Measurements from ENCODE around the gene SYT12. TPM values are rescaled to one million over a fixed set of nuclear protein-coding genes. Genes with fewer than 3 reads are reported as not detected.

Gene SYT12
- total and polyA plus RNA-seq, 9 of the 15 experiments (the other 6 are each of a cell fraction or from before 2014, with no cell fraction given): 0.03 to 0.11 (median 0.03) TPM; not detected in 4

DNA sequence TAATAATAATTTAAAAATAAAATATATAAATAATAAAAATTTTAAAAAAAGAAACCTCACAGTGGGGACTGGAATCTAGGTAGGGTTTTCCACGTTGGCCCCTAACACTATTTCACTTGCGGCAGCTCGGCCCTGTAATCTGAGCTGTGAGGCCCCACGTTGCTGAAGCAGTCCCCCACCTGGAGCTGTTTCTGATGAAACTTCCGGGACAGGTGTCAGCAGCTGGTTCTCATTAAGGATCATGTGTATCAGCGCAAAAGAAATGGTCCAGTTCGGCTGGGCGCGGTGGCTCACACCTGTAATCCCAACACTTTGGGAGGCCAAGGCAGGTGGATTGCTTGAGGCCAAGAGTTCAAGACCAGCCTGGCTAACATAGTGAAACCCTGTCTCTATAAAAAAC lies 51.0 kb downstream of the SYT12 start:
- FAIRE-seq: no peak
- in situ Hi-C loops (cut with MboI) (no loop called here), intact Hi-C loops (cut with micrococcal nuclease) (no loop called here)
- no peak for DNase-seq (ENCODE audit: extremely low read depth in 1 of 4, low spot score in 3 of 4)
- peaks cover 0 to 6% of the 10 kb centered on the region in 2 experiments; a peak in 2 of 5 replicates for H3K27me3 ChIP-seq (ENCODE audit: control insufficient read depth in 2 of 2, insufficient read depth in 2 of 2, low read length in 2 of 2)
- ChIA-PET CTCF (ENCODE audit: low intra/inter-chr PET ratio) (no interaction called here), POLR2A (interaction anchor here (0.6 to 0.8 kb wide), 4 partner anchors 10 to 483 kb away, joined by 3 to 4 read pairs (median 4); no protein-coding TSS in a partner anchor)
- no peak overlapping the region for H3K9ac ChIP-seq (ENCODE audit: insufficient read depth in 1 of 2, low read depth in 2 of 2, low read length in 2 of 2)
- H3K36me3 ChIP-seq (ENCODE audit: control insufficient read depth, insufficient read depth, low read length): no peaks in the 10 kb centered on the region
- no peaks in the 10 kb centered on the region for H3K79me2 ChIP-seq (ENCODE audit: control insufficient read depth, insufficient read depth, low read length)
- no peak overlapping the region for H2AFZ ChIP-seq (ENCODE audit: low read depth, low read length)
- 55% methylated on average over 9 of the region's 9 CpGs for WGBS (ENCODE audit: insufficient coverage, low coverage, missing lambda C conversion rate)
- H3K4me3 ChIP-seq: no peak overlapping the region
- no peaks in the 10 kb centered on the region for H4K20me1 ChIP-seq (replicated peaks; ENCODE audit: control insufficient read depth, insufficient read depth, low read length)
- no peaks in the 10 kb centered on the region for H3K9me1 ChIP-seq (ENCODE audit: control insufficient read depth, insufficient read depth, low read length)
- no peak overlapping the region for H3K27ac ChIP-seq (ENCODE audit: extremely low read depth, low read depth, low read length)
- H3K4me1 ChIP-seq (replicated peaks in 1 of 2; ENCODE audit: control insufficient read depth in 2 of 2, insufficient read depth in 2 of 2, low read length in 2 of 2): peaks cover 11 to 24% of the 10 kb centered on the region in 2 experiments; a peak in 4 of 5 replicates
- BruUV-seq (replicated peaks): no TSS peak
- H3K4me2 ChIP-seq (ENCODE audit: insufficient read depth, low read length): no peak overlapping the region
- TF ChIP-seq TRIM25 (IDR thresholded peaks at IDR 0.05; ENCODE audit: borderline replicate concordance) (no peak), ZNF124 (CRISPR knock-in tag; IDR thresholded peaks at IDR 0.05) (no peak), BRCA1 (IDR thresholded peaks at IDR 0.05) (no peak), BRCA1 (CRISPR knock-in tag; IDR thresholded peaks at IDR 0.05) (no peak), TRIM28 (IDR thresholded peaks at IDR 0.05) (no peak), DMBX1 (CRISPR knock-in tag; IDR thresholded peaks at IDR 0.05; ENCODE audit: borderline replicate concordance) (0 out of 2 replicates have a peak, but pooled peaks have one; percentile 13), RBFOX2 (IDR thresholded peaks at IDR 0.05; ENCODE audit: low read depth, low read length) (0 out of 2 replicates have a peak, but pooled peaks have one; percentile 24), RHOXF2B (CRISPR knock-in tag; conservative IDR thresholded peaks at IDR 0.05) (no peak), MYC (IDR thresholded peaks at IDR 0.05; ENCODE audit: low read depth, low read length) (peak; percentile 42), MYC (CRISPR knock-in tag; IDR thresholded peaks at IDR 0.05; ENCODE audit: borderline replicate concordance, low read depth) (no peak), HLTF (IDR thresholded peaks at IDR 0.05) (no peak), ZEB2 (IDR thresholded peaks at IDR 0.05) (0 out of 2 replicates have a peak, but pooled peaks have one; percentile 49), ZBED1 (IDR thresholded peaks at IDR 0.05) (no peak), CBX3 (IDR thresholded peaks at IDR 0.05; ENCODE audit: borderline replicate concordance in 1 of 2, low read length in 2 of 2) (no peak), TRIM24 (IDR thresholded peaks at IDR 0.05) (peak in 1 of 2 experiments; percentile 10; a peak in 1 of 4 replicates), RUNX1 (IDR thresholded peaks at IDR 0.05; ENCODE audit: low read depth) (no peak)
- peak; percentile 12; the same call in 1 of the 3 replicates for ATAC-seq
- H3K9me3 ChIP-seq (replicated peaks; ENCODE audit: control insufficient read depth, insufficient read depth, low read depth, low read length): no peaks in the 10 kb centered on the region

Measured in K562 (cell line).